HG03108 (cell line): Measurements from ENCODE around the gene DSEL.

Source experiments
- ATAC-seq: cut with Tn5 transposase; IDR thresholded peaks from one replicate; pipeline ENCODE4 v1.9.1; 2021; ENCODE audit warnings: moderate library complexity; ENCODE audit not compliant: unreplicated experiment

Gene DSEL

GRCh38 chr18:67504739-67505138 lies 11.8 kb downstream of the DSEL start:
- ATAC-seq = no peak

- ATAC-seq = no peak
Observed at GRCh38 chr18:67500522-67501205, 15.9 kb downstream of the DSEL start.

GRCh38 chr18:67496469-67496868 lies 20.1 kb downstream of the DSEL start:
- ATAC-seq = no peak

- no peak for ATAC-seq
Observed at GRCh38 chr18:67486534-67486933, 30.0 kb downstream of the DSEL start.

- no peak for ATAC-seq
Observed at GRCh38 chr18:67485655-67486054, 30.9 kb downstream of the DSEL start.

- no peak for ATAC-seq
Observed at GRCh38 chr18:67484458-67484857, 32.1 kb downstream of the DSEL start.

GRCh38 chr18:67483952-67484351 lies 32.6 kb downstream of the DSEL start:
- ATAC-seq = no peak

GRCh38 chr18:67483237-67483636 lies 33.3 kb downstream of the DSEL start:
- no peak for ATAC-seq

- no peak for ATAC-seq
Observed at GRCh38 chr18:67478249-67478648, 38.3 kb downstream of the DSEL start.

GRCh38 chr18:67477522-67477921 lies 39.0 kb downstream of the DSEL start:
- no peak for ATAC-seq

- no peak for ATAC-seq
Observed at GRCh38 chr18:67476585-67476984, 39.9 kb downstream of the DSEL start.

GRCh38 chr18:67475673-67476072 lies 40.8 kb downstream of the DSEL start:
- ATAC-seq = no peak

GRCh38 chr18:67468038-67468437 lies 48.5 kb downstream of the DSEL start:
- ATAC-seq = no peak

- ATAC-seq = no peak
Observed at GRCh38 chr18:67467188-67467587, 49.3 kb downstream of the DSEL start.

- no peak for ATAC-seq
Observed at GRCh38 chr18:67464499-67464898, 52.0 kb downstream of the DSEL start.

GRCh38 chr18:67463829-67464228 lies 52.7 kb downstream of the DSEL start:
- no peak for ATAC-seq

GRCh38 chr18:67456711-67457110 lies 59.8 kb downstream of the DSEL start:
- no peak for ATAC-seq
